Dermis microvascular lymphatic vessel endothelial cell (primary cell): ENCODE measurements around the gene ARHGEF19. TPM values are rescaled to one million over a fixed set of nuclear protein-coding genes. Genes with fewer than 3 reads are reported as not detected.
A peak's percentile ranks its signal among the peaks of the same experiment; 100 is the strongest.

Experiments
- DNase-seq, 2 donors: peaks; one replicate each; pipeline versions ENCODE4 v3.0.0 to v3.0.0-alpha.2; 2010; ENCODE audit warnings: low read depth in 2 of 2
- total RNA-seq: library from RNA; depleted of rRNA; stranded (reverse); fragments of >200 nt; gene quantifications from 2 replicates; pipeline ENCODE4 v1.2.1, GENCODE V29; 2014

Gene ARHGEF19
- total RNA-seq, 1 donor from 2014 or later, result 4.4 TPM

GRCh38 chr1:16151196-16151994 is 61.1 kb downstream of the ARHGEF19 start:
- peak in 1 of 2 donors; percentile 81 for DNase-seq

- no peak for DNase-seq
Observed at GRCh38 chr1:16150508-16150907, 61.9 kb downstream of the ARHGEF19 start.

GRCh38 chr1:16149702-16150488 is 62.6 kb downstream of the ARHGEF19 start:
- DNase-seq, result no peak

- DNase-seq, result no peak
Observed at GRCh38 chr1:16149146-16149545, 63.3 kb downstream of the ARHGEF19 start.

GRCh38 chr1:16148329-16149092 is 63.9 kb downstream of the ARHGEF19 start:
- no peak for DNase-seq

Other genes starting within 250 kb of the ARHGEF19 start
- gene ZBTB17, start 236.6 kb downstream of the ARHGEF19 start, total RNA-seq, result 33.5 and 38.4 TPM in 2 replicates
- gene SRARP, start 208.4 kb downstream of the ARHGEF19 start, total RNA-seq, result 0.51 TPM in 2 replicates
- not detected in 2 replicates for gene HSPB7, start 194.6 kb downstream of the ARHGEF19 start, total RNA-seq
- not detected in 2 replicates for gene CLCNKA, start 190.6 kb downstream of the ARHGEF19 start, total RNA-seq
- gene CLCNKB, start 168.9 kb downstream of the ARHGEF19 start, total RNA-seq, result under 0.01 TPM in 1 of 2 replicates, not detected in the other
- 0.13 TPM in 1 of 2 replicates, not detected in the other for gene FAM131C, start 139.0 kb downstream of the ARHGEF19 start, total RNA-seq
- gene EPHA2, start 56.6 kb downstream of the ARHGEF19 start, total RNA-seq, result 71.1 and 112 TPM in 2 replicates
- 6.7 and 7.7 TPM in 2 replicates for gene CPLANE2, start 24.5 kb upstream of the ARHGEF19 start, total RNA-seq
- gene FBXO42, start 139.8 kb upstream of the ARHGEF19 start, total RNA-seq, result 5.9 and 10.1 TPM in 2 replicates
- gene SZRD1, start 154.6 kb upstream of the ARHGEF19 start, total RNA-seq, result 25.8 and 32.2 TPM in 2 replicates
- gene SPATA21, start 224.8 kb upstream of the ARHGEF19 start, total RNA-seq, result not detected in 2 replicates
- gene NECAP2, start 228.1 kb upstream of the ARHGEF19 start, total RNA-seq, result 145 and 178 TPM in 2 replicates